IPS-18a (cell line): ENCODE measurements around the gene TK2.

ENCODE experiments used
- H3K27ac ChIP-seq: one replicate; pipeline ENCODE4 v1.5.1; 2013; ENCODE audit warnings: low read length
- H3K27me3 ChIP-seq: one replicate; pipeline ENCODE4 v1.6.1; 2013; ENCODE audit warnings: mild to moderate bottlenecking, low read length; ENCODE audit not compliant: control insufficient read depth, insufficient read depth
- H3K36me3 ChIP-seq: one replicate; pipeline ENCODE4 v1.6.1; 2013; ENCODE audit warnings: low read depth, low read length; ENCODE audit not compliant: control insufficient read depth
- H3K4me1 ChIP-seq: one replicate; pipeline ENCODE4 v1.6.1; 2013; ENCODE audit warnings: low read depth, low read length; ENCODE audit not compliant: control insufficient read depth
- H3K4me3 ChIP-seq: one replicate; pipeline ENCODE4 v1.5.1; 2013; ENCODE audit warnings: low read length
- H3K9ac ChIP-seq: one replicate; pipeline ENCODE4 v1.6.1; 2013; ENCODE audit warnings: mild to moderate bottlenecking, low read length, moderate library complexity
- H3K9me3 ChIP-seq: one replicate; pipeline ENCODE4 v1.6.1; 2013; ENCODE audit warnings: low read depth, low read length; ENCODE audit not compliant: control insufficient read depth

Gene TK2

GRCh38 chr16:66458292-66458691, 91.6 kb downstream of the TK2 start:
- Histone ChIP-seq H3K36me3 (no peaks in the 10 kb centered on the region), H3K9ac (no peak overlapping the region), H3K9me3 (no peaks in the 10 kb centered on the region), H3K27ac (no peak overlapping the region), H3K27me3 (peaks cover 4% of the 10 kb centered on the region), H3K4me1 (no peaks in the 10 kb centered on the region), H3K4me3 (no peak overlapping the region)
